WTC11 (cell line): ENCODE results near the gene CCDC81. TPM values are rescaled to one million over a fixed set of nuclear protein-coding genes. Genes with fewer than 3 reads are reported as not detected.
A peak's percentile ranks its signal among the peaks of the same experiment; 100 is the strongest.

Source experiments
- ATAC-seq: fragments of 200-7000 bp; cut with Tn5 transposase; 2 replicates; pipeline ENCODE4 v1.10.0; 2021; ENCODE audit warnings: mild to moderate bottlenecking, moderate library complexity
- CTCF ChIA-PET: fragments of 300-600 bp; sonication (Branson Sonifier 250); formaldehyde crosslinking; loops from one replicate; lab custom pipeline; 2021; ENCODE audit warnings: antibody characterized with exemption; lab: Charles Lee
- POLR2A ChIA-PET: fragments of 350-600 bp; sonication (Branson Sonifier 250); formaldehyde crosslinking; loops from one replicate; lab custom pipeline; 2021; ENCODE audit warnings: antibody characterized with exemption; lab: Charles Lee
- DNase-seq: peaks from one replicate; pipeline ENCODE4 v3.0.0; 2021; ENCODE audit warnings: low spot score
- H3K27ac Mint-ChIP-seq: 2 replicates; pipeline ENCODE4 v1.8.0; 2021; ENCODE audit warnings: mixed read lengths
- H3K27me3 Mint-ChIP-seq: 2 replicates; pipeline ENCODE4 v1.8.0; 2021; ENCODE audit warnings: low read depth, mild to moderate bottlenecking, moderate library complexity, mixed read lengths
- H3K36me3 Mint-ChIP-seq: 2 replicates; pipeline ENCODE4 v1.8.0; 2021; ENCODE audit warnings: mixed read lengths
- H3K4me1 Mint-ChIP-seq: 2 replicates; pipeline ENCODE4 v1.8.0; 2022; ENCODE audit warnings: mixed read lengths
- H3K4me3 Mint-ChIP-seq: 2 replicates; pipeline ENCODE4 v1.8.0; 2021; ENCODE audit warnings: mild to moderate bottlenecking, moderate library complexity, mixed read lengths
- H3K9me3 Mint-ChIP-seq: 2 replicates; pipeline ENCODE4 v1.8.0; 2021; ENCODE audit warnings: mixed read lengths
- ARID4B ChIP-seq: sonication (generic); formaldehyde crosslinking; IDR thresholded peaks from 2 replicates; pipeline ENCODE4 v1.8.0; 2023; ENCODE audit warnings: missing genetic modification reagents, mild to moderate bottlenecking, borderline replicate concordance
- ATF1 ChIP-seq: sonication (generic); formaldehyde crosslinking; IDR thresholded peaks from 2 replicates; pipeline ENCODE4 v1.8.1; 2023; ENCODE audit warnings: mild to moderate bottlenecking, moderate library complexity, missing genetic modification reagents
- CBFB ChIP-seq: sonication (generic); formaldehyde crosslinking; IDR thresholded peaks from 2 replicates; pipeline ENCODE4 v1.8.1; 2022; ENCODE audit warnings: mild to moderate bottlenecking, low read depth, missing genetic modification reagents
- CREM ChIP-seq: sonication (generic); formaldehyde crosslinking; IDR thresholded peaks from 2 replicates; pipeline ENCODE4 v1.8.1; 2022; ENCODE audit warnings: mild to moderate bottlenecking, missing genetic modification reagents, moderate library complexity
- ETV6 ChIP-seq: sonication (generic); formaldehyde crosslinking; IDR thresholded peaks from 2 replicates; pipeline ENCODE4 v1.8.1; 2022; ENCODE audit warnings: mild to moderate bottlenecking, missing genetic modification reagents
- FOXJ3 ChIP-seq: sonication (generic); formaldehyde crosslinking; IDR thresholded peaks from 2 replicates; pipeline ENCODE4 v1.9.0; 2021; ENCODE audit warnings: missing genetic modification reagents, mild to moderate bottlenecking, borderline replicate concordance
- FOXK1 ChIP-seq: sonication (generic); formaldehyde crosslinking; IDR thresholded peaks from 2 replicates; pipeline ENCODE4 v1.8.0; 2022; ENCODE audit warnings: mild to moderate bottlenecking, moderate library complexity, missing genetic modification reagents
- FOXP4 ChIP-seq: sonication (generic); formaldehyde crosslinking; IDR thresholded peaks from 2 replicates; pipeline ENCODE4 v1.8.0; 2022; ENCODE audit warnings: mild to moderate bottlenecking, missing genetic modification reagents
- HMGXB4 ChIP-seq: sonication (generic); formaldehyde crosslinking; IDR thresholded peaks from 2 replicates; pipeline ENCODE4 v1.8.1; 2023; ENCODE audit warnings: mild to moderate bottlenecking, moderate library complexity, missing genetic modification reagents
- JAZF1 ChIP-seq: fragments of 250-450 bp; sonication (Bioruptor Pico); IDR thresholded peaks from 2 replicates; pipeline ENCODE4 v1.9.0; 2021; ENCODE audit warnings: moderate library complexity, mild to moderate bottlenecking, inconsistent platforms
- JUN ChIP-seq: sonication (generic); formaldehyde crosslinking; IDR thresholded peaks from 2 replicates; pipeline ENCODE4 v1.8.0; 2023; ENCODE audit warnings: mild to moderate bottlenecking, missing genetic modification reagents
- MLX ChIP-seq: sonication (generic); formaldehyde crosslinking; IDR thresholded peaks from 2 replicates; pipeline ENCODE4 v1.8.1; 2023; ENCODE audit warnings: mild to moderate bottlenecking, missing genetic modification reagents, moderate library complexity
- NR3C1 ChIP-seq: sonication (generic); formaldehyde crosslinking; conservative IDR thresholded peaks from 2 replicates; pipeline ENCODE4 v1.8.1; 2023; ENCODE audit warnings: low read depth, mild to moderate bottlenecking, missing genetic modification reagents
- OVOL2 ChIP-seq: fragments of 250-450 bp; sonication (Bioruptor Pico); IDR thresholded peaks from 2 replicates; pipeline ENCODE4 v1.9.0; 2021; ENCODE audit warnings: mild to moderate bottlenecking, borderline replicate concordance
- SMAD3 ChIP-seq: sonication (generic); formaldehyde crosslinking; IDR thresholded peaks from 2 replicates; pipeline ENCODE4 v1.8.0; 2022; ENCODE audit warnings: missing genetic modification reagents, mild to moderate bottlenecking, borderline replicate concordance
- SMAD4 ChIP-seq: sonication (generic); formaldehyde crosslinking; IDR thresholded peaks from 2 replicates; pipeline ENCODE4 v1.8.0; 2022; ENCODE audit warnings: mild to moderate bottlenecking, missing genetic modification reagents
- TCF7 ChIP-seq: sonication (generic); formaldehyde crosslinking; IDR thresholded peaks from 2 replicates; pipeline ENCODE4 v1.8.0; 2022; ENCODE audit warnings: mild to moderate bottlenecking, low read depth, missing genetic modification reagents, moderate library complexity
- ZBTB43 ChIP-seq: sonication (generic); formaldehyde crosslinking; IDR thresholded peaks from 2 replicates; pipeline ENCODE4 v1.8.1; 2023; ENCODE audit warnings: mild to moderate bottlenecking, missing genetic modification reagents
- ZMAT4 ChIP-seq: fragments of 250-450 bp; sonication (Bioruptor Pico); IDR thresholded peaks from 2 replicates; pipeline ENCODE4 v1.9.0; 2021; ENCODE audit warnings: mild to moderate bottlenecking
- ZNF138 ChIP-seq: sonication (generic); formaldehyde crosslinking; conservative IDR thresholded peaks from 2 replicates; pipeline ENCODE4 v1.8.1; 2022; ENCODE audit warnings: mild to moderate bottlenecking, moderate library complexity, missing genetic modification reagents
- ZNF219 ChIP-seq: sonication (generic); formaldehyde crosslinking; IDR thresholded peaks from 2 replicates; pipeline ENCODE4 v1.8.0; 2023; ENCODE audit warnings: missing genetic modification reagents, mild to moderate bottlenecking, borderline replicate concordance
- ZNF416 ChIP-seq: fragments of 250-450 bp; sonication (Bioruptor Pico); IDR thresholded peaks from 2 replicates; pipeline ENCODE4 v1.9.0; 2021; ENCODE audit warnings: mild to moderate bottlenecking, inconsistent platforms
- ZNF423 ChIP-seq: fragments of 250-450 bp; sonication (Bioruptor Pico); IDR thresholded peaks from 2 replicates; pipeline ENCODE4 v2.1.2; 2022; ENCODE audit warnings: mild to moderate bottlenecking, moderate library complexity
- ZNF671 ChIP-seq: fragments of 250-450 bp; sonication (Bioruptor Pico); IDR thresholded peaks from 2 replicates; pipeline ENCODE4 v1.8.0; 2021; ENCODE audit warnings: mild to moderate bottlenecking
- total RNA-seq: library from RNA; stranded (reverse); gene quantifications from 3 replicates; pipeline ENCODE4 v1.2.3, GENCODE V29; 2021

Gene CCDC81
- total RNA-seq, 1 experiment from 2014 or later, result 0.98 TPM

- peaks cover 67% of the 10 kb centered on the region for H3K36me3 Mint-ChIP-seq
- H3K27me3 Mint-ChIP-seq, result no peaks in the 10 kb centered on the region
- H3K9me3 Mint-ChIP-seq, result peaks cover 29% of the 10 kb centered on the region
- ChIA-PET POLR2A (no interaction called here), CTCF (no interaction called here)
- ATAC-seq, result no peak
- H3K27ac Mint-ChIP-seq, result no peak overlapping the region
- no peak for DNase-seq
- TF ChIP-seq ZNF671 (CRISPR knock-in tag) (no peak), JAZF1 (CRISPR knock-in tag) (no peak), FOXJ3 (CRISPR knock-in tag) (no peak), ARID4B (CRISPR knock-in tag) (no peak), ZNF416 (CRISPR knock-in tag) (no peak), SMAD3 (CRISPR knock-in tag) (no peak), NR3C1 (CRISPR knock-in tag) (no peak), SMAD4 (CRISPR knock-in tag) (no peak), ZBTB43 (no peak), ZNF138 (CRISPR knock-in tag) (no peak), ETV6 (CRISPR knock-in tag) (no peak), CREM (CRISPR knock-in tag) (no peak)
- peaks cover 11% of the 10 kb centered on the region; the same call in 1 of the 2 replicates for H3K4me1 Mint-ChIP-seq
- H3K4me3 Mint-ChIP-seq, result no peak overlapping the region
These were observed 37.5 kb upstream of the CCDC81 start for GRCh38 chr11:86337227-86337626.

GRCh38 chr11:86341382-86341781 is 33.3 kb upstream of the CCDC81 start:
- Mint-ChIP-seq H3K27me3 (no peaks in the 10 kb centered on the region), H3K4me3 (no peak overlapping the region), H3K4me1 (no peaks in the 10 kb centered on the region), H3K36me3 (peaks cover 37% of the 10 kb centered on the region), H3K27ac (no peak overlapping the region), H3K9me3 (peaks cover 10% of the 10 kb centered on the region; the same call in 1 of the 2 replicates)
- ATAC-seq, result peak; percentile 58
- POLR2A ChIA-PET, result interaction anchor here (0.7 to 0.9 kb wide), 2 partner anchors 486 to 583 kb away, joined by 3 read pairs; partner anchors contain the start of gene CCDC83
- no peak for DNase-seq
- CTCF ChIA-PET, result interaction anchor here (1.0 kb wide), 1 partner anchor 19 kb away, joined by 3 read pairs; no protein-coding TSS in a partner anchor
- TF ChIP-seq FOXK1 (no peak), FOXP4 (CRISPR knock-in tag) (no peak), TCF7 (no peak), ATF1 (CRISPR knock-in tag) (no peak), OVOL2 (CRISPR knock-in tag) (no peak), CBFB (no peak), JUN (CRISPR knock-in tag) (no peak), HMGXB4 (no peak), JAZF1 (CRISPR knock-in tag) (no peak), ZMAT4 (CRISPR knock-in tag) (no peak), ZNF423 (CRISPR knock-in tag) (no peak), ZNF219 (CRISPR knock-in tag) (no peak), MLX (CRISPR knock-in tag) (no peak)
